Lower leg skin (tissue), 3 donors: ENCODE data around the gene NELL1.

Source experiments
- POLR2A ChIP-seq, 2 donors: fragments of 450-650 bp; IDR thresholded peaks; one replicate each; pipeline ENCODE4 v1.6.1; 2016 to 2017; ENCODE audit warnings: antibody characterized with exemption in 2 of 2, mild to moderate bottlenecking in 1 of 2, moderate library complexity in 1 of 2
- TF ChIP-seq, protein P1 (sequence below), 3 donors: fragments of 450-650 bp; IDR thresholded peaks; one replicate each; pipeline ENCODE4 v1.5.1; 2016; ENCODE audit warnings: antibody characterized with exemption in 3 of 3, mild to moderate bottlenecking in 3 of 3, moderate library complexity in 2 of 3

DNA sequence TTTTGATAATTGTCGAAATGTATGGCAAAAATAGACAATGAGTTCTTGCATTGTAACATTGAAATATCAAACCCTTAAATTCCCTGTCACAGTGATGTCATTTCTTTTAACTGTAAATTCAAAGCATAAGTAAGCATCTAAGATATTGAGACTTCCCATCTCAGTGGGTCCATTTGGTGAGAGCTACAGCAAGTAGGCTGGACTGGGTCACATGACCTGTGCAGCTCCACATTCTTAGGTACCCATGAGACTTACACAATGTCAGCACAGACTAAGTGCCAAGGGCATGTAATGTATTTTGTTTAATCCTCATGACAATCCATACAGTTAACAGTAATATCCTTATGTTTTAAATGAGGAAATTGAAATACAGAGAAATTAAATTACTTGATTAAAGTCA, 210.7 kb downstream of the NELL1 start:
- TF ChIP-seq POLR2A (IDR thresholded peaks at IDR 0.05), result no peak
- TF ChIP-seq, protein P1, sequence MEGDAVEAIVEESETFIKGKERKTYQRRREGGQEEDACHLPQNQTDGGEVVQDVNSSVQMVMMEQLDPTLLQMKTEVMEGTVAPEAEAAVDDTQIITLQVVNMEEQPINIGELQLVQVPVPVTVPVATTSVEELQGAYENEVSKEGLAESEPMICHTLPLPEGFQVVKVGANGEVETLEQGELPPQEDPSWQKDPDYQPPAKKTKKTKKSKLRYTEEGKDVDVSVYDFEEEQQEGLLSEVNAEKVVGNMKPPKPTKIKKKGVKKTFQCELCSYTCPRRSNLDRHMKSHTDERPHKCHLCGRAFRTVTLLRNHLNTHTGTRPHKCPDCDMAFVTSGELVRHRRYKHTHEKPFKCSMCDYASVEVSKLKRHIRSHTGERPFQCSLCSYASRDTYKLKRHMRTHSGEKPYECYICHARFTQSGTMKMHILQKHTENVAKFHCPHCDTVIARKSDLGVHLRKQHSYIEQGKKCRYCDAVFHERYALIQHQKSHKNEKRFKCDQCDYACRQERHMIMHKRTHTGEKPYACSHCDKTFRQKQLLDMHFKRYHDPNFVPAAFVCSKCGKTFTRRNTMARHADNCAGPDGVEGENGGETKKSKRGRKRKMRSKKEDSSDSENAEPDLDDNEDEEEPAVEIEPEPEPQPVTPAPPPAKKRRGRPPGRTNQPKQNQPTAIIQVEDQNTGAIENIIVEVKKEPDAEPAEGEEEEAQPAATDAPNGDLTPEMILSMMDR (IDR thresholded peaks at IDR 0.05), result no peak
